HEK293 (cell line): Measurements from ENCODE around the gene BRPF1.

ENCODE experiments used
- CTCF ChIA-PET: fragments of 350-600 bp; formaldehyde crosslinking; extraction: SDS; loops from one replicate; lab custom pipeline; 2021; ENCODE audit warnings: antibody characterized with exemption; lab: Yijun Ruan, JAX
- POLR2A ChIA-PET: fragments of 300-600 bp; formaldehyde crosslinking; extraction: SDS; loops from one replicate; lab custom pipeline; 2020; ENCODE audit warnings: antibody characterized with exemption, inconsistent platforms; lab: Yijun Ruan, JAX
- H3K27ac ChIP-seq: fragments of 200-500 bp; sonication (Bioruptor generic); 2 replicates; pipeline ENCODE4 v1.5.1; 2014; ENCODE audit warnings: low read depth, low read length, control low read depth, inconsistent platforms; ENCODE audit errors: extremely low read depth
- H3K36me3 ChIP-seq, 2 experiments: fragments of 200-500 bp in 1 of 2; sonication (Bioruptor generic) in 1 of 2; 1 replicate in 1 of 2; 2 replicates in 1 of 2; pipeline ENCODE4 v1.5.1; 2014 to 2017; ENCODE audit warnings: inconsistent platforms in 2 of 2, low read length in 2 of 2; ENCODE audit not compliant: control insufficient read depth in 2 of 2, insufficient read depth in 1 of 2
- H3K4me1 ChIP-seq: fragments of 200-500 bp; sonication (Bioruptor generic); 2 replicates; pipeline ENCODE4 v1.5.1; 2014; ENCODE audit warnings: mild to moderate bottlenecking, low read length, inconsistent platforms; ENCODE audit not compliant: control insufficient read depth, insufficient read depth
- H3K4me3 ChIP-seq: 2 replicates; pipeline ENCODE4 v1.5.1; 2011; ENCODE audit warnings: low read depth, mild to moderate bottlenecking, control low read depth, low read length, moderate library complexity
- H3K9me3 ChIP-seq: fragments of 200-500 bp; sonication (Bioruptor generic); 2 replicates; pipeline ENCODE4 v1.5.1; 2014; ENCODE audit warnings: low read depth, low read length, inconsistent platforms; ENCODE audit not compliant: control insufficient read depth, insufficient read depth
- BCL11A ChIP-seq: fragments of 450-650 bp; formaldehyde crosslinking; IDR thresholded peaks from 2 replicates; pipeline ENCODE4 v1.5.1; 2016; ENCODE audit warnings: low read depth, missing biosample characterization, missing genetic modification characterization
- GLIS2 ChIP-seq: fragments of 450-650 bp; formaldehyde crosslinking; IDR thresholded peaks from 2 replicates; pipeline ENCODE4 v1.5.1; 2016; ENCODE audit warnings: missing biosample characterization, missing genetic modification characterization
- KLF9 ChIP-seq: fragments of 450-650 bp; formaldehyde crosslinking; IDR thresholded peaks from 2 replicates; pipeline ENCODE4 v1.5.1; 2016; ENCODE audit warnings: missing biosample characterization, missing genetic modification characterization, low read depth
- SALL2 ChIP-seq: fragments of 450-650 bp; formaldehyde crosslinking; IDR thresholded peaks from 2 replicates; pipeline ENCODE4 v1.5.0; 2017; ENCODE audit warnings: missing biosample characterization, mild to moderate bottlenecking, missing genetic modification characterization, borderline replicate concordance
- SCRT2 ChIP-seq: fragments of 450-650 bp; formaldehyde crosslinking; IDR thresholded peaks from 2 replicates; pipeline ENCODE4 v1.5.1; 2016; ENCODE audit warnings: missing biosample characterization, missing genetic modification characterization
- SP2 ChIP-seq: fragments of 450-650 bp; formaldehyde crosslinking; IDR thresholded peaks from 2 replicates; pipeline ENCODE4 v1.5.1; 2016; ENCODE audit warnings: missing biosample characterization, missing genetic modification characterization
- ZBTB20 ChIP-seq: fragments of 450-650 bp; formaldehyde crosslinking; IDR thresholded peaks from 2 replicates; pipeline ENCODE4 v1.5.1; 2016; ENCODE audit warnings: missing biosample characterization, missing genetic modification characterization
- ZFHX2 ChIP-seq: fragments of 450-650 bp; formaldehyde crosslinking; conservative IDR thresholded peaks from 2 replicates; pipeline ENCODE4 v1.5.1; 2016; ENCODE audit warnings: missing biosample characterization, missing genetic modification characterization
- ZNF214 ChIP-seq: fragments of 450-650 bp; formaldehyde crosslinking; IDR thresholded peaks from 2 replicates; pipeline ENCODE4 v1.5.1; 2017; ENCODE audit warnings: missing biosample characterization, mild to moderate bottlenecking, missing genetic modification characterization, borderline replicate concordance
- ZNF311 ChIP-seq: fragments of 450-650 bp; formaldehyde crosslinking; IDR thresholded peaks from 2 replicates; pipeline ENCODE4 v1.5.1; 2017; ENCODE audit warnings: missing biosample characterization, missing genetic modification characterization, borderline replicate concordance
- ZNF335 ChIP-seq: fragments of 450-650 bp; formaldehyde crosslinking; conservative IDR thresholded peaks from 2 replicates; pipeline ENCODE4 v1.5.1; 2016; ENCODE audit warnings: missing biosample characterization, missing genetic modification characterization
- ZNF366 ChIP-seq: fragments of 450-650 bp; formaldehyde crosslinking; conservative IDR thresholded peaks from 2 replicates; pipeline ENCODE4 v1.5.1; 2016; ENCODE audit warnings: missing biosample characterization, missing genetic modification characterization
- ZNF510 ChIP-seq: fragments of 450-650 bp; formaldehyde crosslinking; IDR thresholded peaks from 2 replicates; pipeline ENCODE4 v1.5.1; 2018; ENCODE audit warnings: mild to moderate bottlenecking, missing genetic modification characterization, missing biosample characterization; ENCODE audit not compliant: insufficient replicate concordance
- ZNF585B ChIP-seq: fragments of 450-650 bp; formaldehyde crosslinking; IDR thresholded peaks from 2 replicates; pipeline ENCODE4 v1.5.1; 2016; ENCODE audit warnings: missing biosample characterization, missing genetic modification characterization
- ZNF707 ChIP-seq: fragments of 450-650 bp; formaldehyde crosslinking; IDR thresholded peaks from 2 replicates; pipeline ENCODE4 v1.5.1; 2016; ENCODE audit warnings: missing biosample characterization, missing genetic modification characterization
- ZNF76 ChIP-seq: fragments of 450-650 bp; formaldehyde crosslinking; IDR thresholded peaks from 2 replicates; pipeline ENCODE4; 2016; ENCODE audit warnings: low read depth, missing biosample characterization, missing genetic modification characterization, borderline replicate concordance
- ZNF791 ChIP-seq: fragments of 450-650 bp; formaldehyde crosslinking; IDR thresholded peaks from 2 replicates; pipeline ENCODE4 v1.5.1; 2016; ENCODE audit warnings: missing biosample characterization, missing genetic modification characterization
- ZXDB ChIP-seq: fragments of 450-650 bp; formaldehyde crosslinking; IDR thresholded peaks from 2 replicates; pipeline ENCODE4 v1.5.1; 2016; ENCODE audit warnings: missing biosample characterization, missing genetic modification characterization
- TF ChIP-seq, protein P1 (sequence below): fragments of 450-650 bp; formaldehyde crosslinking; IDR thresholded peaks from 2 replicates; pipeline ENCODE4 v1.5.1; 2016; ENCODE audit warnings: missing biosample characterization, missing genetic modification characterization
- TF ChIP-seq, protein P2 (sequence below): fragments of 450-650 bp; formaldehyde crosslinking; IDR thresholded peaks from 2 replicates; pipeline ENCODE4; 2016; ENCODE audit warnings: missing biosample characterization, missing genetic modification characterization
- TF ChIP-seq, protein P3 (sequence below): fragments of 450-650 bp; formaldehyde crosslinking; IDR thresholded peaks from 2 replicates; pipeline ENCODE4 v1.5.1; 2016; ENCODE audit warnings: missing biosample characterization, missing genetic modification characterization

BRPF1 gene

DNA sequence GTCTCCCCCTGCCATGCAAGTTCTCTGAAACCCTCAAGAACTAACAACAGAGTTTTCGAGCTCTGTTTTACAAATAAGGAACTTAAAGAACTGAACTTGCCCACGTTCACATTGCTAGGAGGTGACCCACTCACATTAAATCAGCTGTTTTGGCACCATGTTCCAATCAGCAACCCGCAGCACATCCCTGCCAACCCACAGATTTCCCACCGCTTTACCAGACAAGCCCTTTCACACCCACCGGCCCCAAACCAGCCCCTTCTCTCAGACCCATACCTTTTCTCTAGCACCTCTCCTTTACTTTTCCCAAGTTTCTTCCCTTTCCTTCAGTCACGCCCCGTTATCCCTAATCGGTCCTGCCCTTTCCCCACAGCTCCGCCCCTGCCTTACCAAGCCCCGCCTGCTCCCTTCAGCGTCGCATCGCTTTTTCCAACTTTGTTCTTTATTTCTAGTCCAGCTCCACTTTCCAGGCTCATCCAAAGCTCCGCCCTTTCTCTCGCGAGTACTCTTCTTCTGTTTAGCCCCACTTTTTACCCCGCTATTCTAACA, 804 bp upstream of the BRPF1 start (continued):
- TF ChIP-seq, protein P1, sequence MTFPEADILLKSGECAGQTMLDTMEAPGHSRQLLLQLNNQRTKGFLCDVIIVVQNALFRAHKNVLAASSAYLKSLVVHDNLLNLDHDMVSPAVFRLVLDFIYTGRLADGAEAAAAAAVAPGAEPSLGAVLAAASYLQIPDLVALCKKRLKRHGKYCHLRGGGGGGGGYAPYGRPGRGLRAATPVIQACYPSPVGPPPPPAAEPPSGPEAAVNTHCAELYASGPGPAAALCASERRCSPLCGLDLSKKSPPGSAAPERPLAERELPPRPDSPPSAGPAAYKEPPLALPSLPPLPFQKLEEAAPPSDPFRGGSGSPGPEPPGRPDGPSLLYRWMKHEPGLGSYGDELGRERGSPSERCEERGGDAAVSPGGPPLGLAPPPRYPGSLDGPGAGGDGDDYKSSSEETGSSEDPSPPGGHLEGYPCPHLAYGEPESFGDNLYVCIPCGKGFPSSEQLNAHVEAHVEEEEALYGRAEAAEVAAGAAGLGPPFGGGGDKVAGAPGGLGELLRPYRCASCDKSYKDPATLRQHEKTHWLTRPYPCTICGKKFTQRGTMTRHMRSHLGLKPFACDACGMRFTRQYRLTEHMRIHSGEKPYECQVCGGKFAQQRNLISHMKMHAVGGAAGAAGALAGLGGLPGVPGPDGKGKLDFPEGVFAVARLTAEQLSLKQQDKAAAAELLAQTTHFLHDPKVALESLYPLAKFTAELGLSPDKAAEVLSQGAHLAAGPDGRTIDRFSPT (tag by site-specific recombination), result no peak
- no peak for TF ChIP-seq ZNF311
- no peak for TF ChIP-seq ZNF707 (tag by site-specific recombination)
- TF ChIP-seq, protein P2, sequence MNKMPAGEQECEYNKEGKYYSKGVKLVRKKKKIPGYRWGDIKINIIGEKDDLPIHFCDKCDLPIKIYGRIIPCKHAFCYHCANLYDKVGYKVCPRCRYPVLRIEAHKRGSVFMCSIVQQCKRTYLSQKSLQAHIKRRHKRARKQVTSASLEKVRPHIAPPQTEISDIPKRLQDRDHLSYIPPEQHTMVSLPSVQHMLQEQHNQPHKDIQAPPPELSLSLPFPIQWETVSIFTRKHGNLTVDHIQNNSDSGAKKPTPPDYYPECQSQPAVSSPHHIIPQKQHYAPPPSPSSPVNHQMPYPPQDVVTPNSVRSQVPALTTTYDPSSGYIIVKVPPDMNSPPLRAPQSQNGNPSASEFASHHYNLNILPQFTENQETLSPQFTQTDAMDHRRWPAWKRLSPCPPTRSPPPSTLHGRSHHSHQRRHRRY (tag by site-specific recombination), result no peak
- no peak for TF ChIP-seq ZNF791 (tag by site-specific recombination)
- no peak for TF ChIP-seq ZXDB (tag by site-specific recombination)
- TF ChIP-seq, protein P3, sequence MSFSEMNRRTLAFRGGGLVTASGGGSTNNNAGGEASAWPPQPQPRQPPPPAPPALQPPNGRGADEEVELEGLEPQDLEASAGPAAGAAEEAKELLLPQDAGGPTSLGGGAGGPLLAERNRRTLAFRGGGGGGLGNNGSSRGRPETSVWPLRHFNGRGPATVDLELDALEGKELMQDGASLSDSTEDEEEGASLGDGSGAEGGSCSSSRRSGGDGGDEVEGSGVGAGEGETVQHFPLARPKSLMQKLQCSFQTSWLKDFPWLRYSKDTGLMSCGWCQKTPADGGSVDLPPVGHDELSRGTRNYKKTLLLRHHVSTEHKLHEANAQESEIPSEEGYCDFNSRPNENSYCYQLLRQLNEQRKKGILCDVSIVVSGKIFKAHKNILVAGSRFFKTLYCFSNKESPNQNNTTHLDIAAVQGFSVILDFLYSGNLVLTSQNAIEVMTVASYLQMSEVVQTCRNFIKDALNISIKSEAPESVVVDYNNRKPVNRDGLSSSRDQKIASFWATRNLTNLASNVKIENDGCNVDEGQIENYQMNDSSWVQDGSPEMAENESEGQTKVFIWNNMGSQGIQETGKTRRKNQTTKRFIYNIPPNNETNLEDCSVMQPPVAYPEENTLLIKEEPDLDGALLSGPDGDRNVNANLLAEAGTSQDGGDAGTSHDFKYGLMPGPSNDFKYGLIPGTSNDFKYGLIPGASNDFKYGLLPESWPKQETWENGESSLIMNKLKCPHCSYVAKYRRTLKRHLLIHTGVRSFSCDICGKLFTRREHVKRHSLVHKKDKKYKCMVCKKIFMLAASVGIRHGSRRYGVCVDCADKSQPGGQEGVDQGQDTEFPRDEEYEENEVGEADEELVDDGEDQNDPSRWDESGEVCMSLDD, result no peak
- TF ChIP-seq KLF9 (tag by site-specific recombination), result no peak; the same call in 1 of the 2 replicates
- peak; percentile 60; the same call in 1 of the 2 replicates for TF ChIP-seq ZFHX2
- TF ChIP-seq ZNF585B, result no peak
- TF ChIP-seq ZNF510 (tag by site-specific recombination), result no peak
- no peak for TF ChIP-seq BCL11A (tag by site-specific recombination)
- TF ChIP-seq ZNF214 (tag by site-specific recombination), result no peak
- no peak for TF ChIP-seq SCRT2 (tag by site-specific recombination)
- TF ChIP-seq ZBTB20 (tag by site-specific recombination), result no peak

DNA sequence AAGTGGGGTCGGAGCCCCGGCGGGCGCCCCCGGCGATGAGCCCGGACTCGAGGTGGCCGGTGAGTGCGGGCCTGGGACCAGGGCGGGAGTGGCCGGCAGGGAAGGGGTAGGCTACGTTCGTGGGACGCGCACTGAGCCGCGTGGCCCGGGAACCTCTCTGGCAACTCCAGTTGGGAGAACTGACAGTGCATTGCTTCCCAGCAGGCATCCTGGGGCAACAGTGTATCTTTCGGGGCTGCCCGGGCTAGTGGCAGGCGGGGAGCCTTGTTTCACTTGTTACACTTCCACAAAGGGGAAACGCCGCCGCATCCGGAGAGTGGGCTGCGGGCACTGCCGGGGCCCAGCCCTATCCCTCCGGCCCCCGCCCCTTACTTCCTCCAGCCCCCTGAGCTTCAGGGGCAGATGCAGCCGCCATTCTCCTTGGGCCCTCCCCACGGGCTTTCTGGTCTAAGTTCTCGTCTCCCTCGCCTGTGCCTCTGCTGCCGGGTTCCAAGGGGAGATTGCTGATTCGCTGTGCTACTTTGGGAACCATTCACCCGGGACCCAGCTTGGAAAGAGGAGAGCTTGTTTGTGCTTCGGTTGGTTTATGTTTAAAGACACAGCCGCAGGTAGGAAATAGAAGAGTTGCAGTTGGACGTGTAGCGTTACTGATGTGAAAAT, 675 bp downstream of the BRPF1 start:
- peak overlapping the region; percentile 87 for H3K4me3 ChIP-seq
- no peaks in the 10 kb centered on the region for H3K9me3 ChIP-seq
- POLR2A ChIA-PET, result interaction anchor here (0.6 to 3.4 kb wide), 9 partner anchors 8 to 409 kb away, joined by 3 to 47 read pairs (median 4); partner anchors contain the start of genes ARPC4, CAMK1, MTMR14 and OGG1
- TF ChIP-seq ZNF366 (tag by site-specific recombination) (no peak), SCRT2 (tag by site-specific recombination) (peak; percentile 83), SALL2 (tag by site-specific recombination) (no peak), SP2 (tag by site-specific recombination) (peak; percentile 74), GLIS2 (tag by site-specific recombination) (no peak), ZBTB20 (tag by site-specific recombination) (peak; percentile 61; the same call in 1 of the 2 replicates), ZNF76 (tag by site-specific recombination) (peak; percentile 52; the same call in 1 of the 2 replicates), ZNF335 (peak; percentile 74)
- peaks cover 21 to 45% of the 10 kb centered on the region in 2 experiments for H3K36me3 ChIP-seq
- peaks cover 7% of the 10 kb centered on the region; the same call in 1 of the 2 replicates for H3K4me1 ChIP-seq
- CTCF ChIA-PET, result interaction anchor here (0.6 to 2.3 kb wide), 3 partner anchors 12 to 231 kb away, joined by 3 to 15 read pairs (median 5); no protein-coding TSS in a partner anchor
- peak overlapping the region; percentile 100 for H3K27ac ChIP-seq
